Right lobe of liver (tissue), 4 donors: ENCODE measurements around the gene IER3.

Experiments
- POLR2A ChIP-seq: fragments of 450-650 bp; IDR thresholded peaks from one replicate; pipeline ENCODE4 v1.6.1; 2017; ENCODE audit warnings: antibody characterized with exemption, mild to moderate bottlenecking
- TF ChIP-seq, protein P1 (sequence below), 4 donors: fragments of 200-600 bp in 3 of 4; fragments of 450-650 bp in 1 of 4; IDR thresholded peaks; one replicate each; pipeline versions ENCODE4 v1.5.1 to v1.8.0; 2016 to 2022; ENCODE audit warnings: antibody characterized with exemption in 4 of 4, mild to moderate bottlenecking in 2 of 4
- donor health status: DM: no; HTN: no; CAD: no.
- donor health status: DM: no; HTN: no; CAD: no.
- donor health status: DM: no; HTN: yes; CAD: no.

DNA sequence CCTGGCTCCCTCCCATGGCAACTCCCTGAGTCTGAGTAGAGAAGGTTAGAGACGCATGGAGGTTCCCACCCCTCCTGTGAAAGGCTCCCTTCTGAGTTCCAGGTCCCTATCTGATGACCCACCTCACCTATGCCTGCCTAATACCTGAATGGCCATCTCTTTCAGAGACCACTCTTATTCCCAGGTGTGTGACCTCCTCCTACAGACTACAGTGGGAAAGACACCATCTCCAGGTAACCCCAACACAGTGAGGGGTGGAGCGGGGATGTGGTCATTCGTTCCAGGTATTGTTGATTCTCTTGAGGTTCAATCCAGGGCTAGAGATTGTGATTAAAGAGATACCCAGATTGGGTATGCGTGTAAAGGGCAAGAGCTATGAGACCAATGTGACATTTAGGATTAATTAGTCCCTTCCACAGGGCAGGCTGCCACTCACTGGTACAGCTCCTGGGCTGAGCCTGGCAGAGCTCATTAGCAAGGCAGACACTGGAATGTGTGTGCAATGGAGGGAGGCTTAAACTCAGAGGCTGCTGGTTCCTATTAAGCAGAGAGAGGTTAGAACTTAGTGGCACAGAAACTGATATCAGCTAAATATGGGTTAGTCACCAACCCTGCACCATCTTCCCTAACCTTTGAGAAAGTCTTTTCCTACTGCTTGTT lies 46.5 kb upstream of the IER3 start:
- TF ChIP-seq, protein P1, sequence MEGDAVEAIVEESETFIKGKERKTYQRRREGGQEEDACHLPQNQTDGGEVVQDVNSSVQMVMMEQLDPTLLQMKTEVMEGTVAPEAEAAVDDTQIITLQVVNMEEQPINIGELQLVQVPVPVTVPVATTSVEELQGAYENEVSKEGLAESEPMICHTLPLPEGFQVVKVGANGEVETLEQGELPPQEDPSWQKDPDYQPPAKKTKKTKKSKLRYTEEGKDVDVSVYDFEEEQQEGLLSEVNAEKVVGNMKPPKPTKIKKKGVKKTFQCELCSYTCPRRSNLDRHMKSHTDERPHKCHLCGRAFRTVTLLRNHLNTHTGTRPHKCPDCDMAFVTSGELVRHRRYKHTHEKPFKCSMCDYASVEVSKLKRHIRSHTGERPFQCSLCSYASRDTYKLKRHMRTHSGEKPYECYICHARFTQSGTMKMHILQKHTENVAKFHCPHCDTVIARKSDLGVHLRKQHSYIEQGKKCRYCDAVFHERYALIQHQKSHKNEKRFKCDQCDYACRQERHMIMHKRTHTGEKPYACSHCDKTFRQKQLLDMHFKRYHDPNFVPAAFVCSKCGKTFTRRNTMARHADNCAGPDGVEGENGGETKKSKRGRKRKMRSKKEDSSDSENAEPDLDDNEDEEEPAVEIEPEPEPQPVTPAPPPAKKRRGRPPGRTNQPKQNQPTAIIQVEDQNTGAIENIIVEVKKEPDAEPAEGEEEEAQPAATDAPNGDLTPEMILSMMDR (IDR thresholded peaks at IDR 0.05), result no peak
- no peak for TF ChIP-seq POLR2A
